ENCODE data around the gene ATRX.
"Not testable (repeated sequence)": the region's sequence is repeated elsewhere in the genome, so short reads cannot be mapped to it uniquely, and the experiment has no call there.

The ATRX gene

GRCh38 chrX:77595848-77596247 lies 190.2 kb downstream of the ATRX start:
- Histone ChIP-seq H3K9ac (no peak overlapping the region), H3K9me3 (no peaks in the 10 kb centered on the region), H3K27ac (no peak overlapping the region), H4K20me1 (peaks cover 29% of the 10 kb centered on the region; the same call in 1 of the 2 replicates), H3K4me3 (no peak overlapping the region), H3K4me2 (no peak overlapping the region), H3K36me3 (peaks cover 40% of the 10 kb centered on the region), H3K27me3 (peaks cover 76% of the 10 kb centered on the region), H3K4me1 (no peaks in the 10 kb centered on the region)
- no peak for TF ChIP-seq Cebpa-rat (IDR thresholded peaks at IDR 0.05)

GRCh38 chrX:77572322-77572721 lies 213.7 kb downstream of the ATRX start:
- no peak for TF ChIP-seq Cebpa-rat (IDR thresholded peaks at IDR 0.05)
- H3K36me3 ChIP-seq: peaks cover 22% of the 10 kb centered on the region
- H3K27me3 ChIP-seq: peaks cover 26% of the 10 kb centered on the region
- no peaks in the 10 kb centered on the region; the same call in 1 of the 2 replicates for H4K20me1 ChIP-seq
- H3K9me3 ChIP-seq: peaks cover 11% of the 10 kb centered on the region
- no peak overlapping the region for H3K4me2 ChIP-seq
- H3K4me3 ChIP-seq: no peak overlapping the region
- H3K9ac ChIP-seq: no peak overlapping the region
- no peak overlapping the region for H3K27ac ChIP-seq
- H3K4me1 ChIP-seq: no peaks in the 10 kb centered on the region

- no peak overlapping the region for H3K27ac ChIP-seq
- peaks cover 41% of the 10 kb centered on the region for H3K27me3 ChIP-seq
- H3K4me1 ChIP-seq: no peaks in the 10 kb centered on the region
- H4K20me1 ChIP-seq: no peaks in the 10 kb centered on the region; the same call in 1 of the 2 replicates
- peaks cover 22% of the 10 kb centered on the region for H3K9me3 ChIP-seq
- H3K4me3 ChIP-seq: no peak overlapping the region
- H3K9ac ChIP-seq: no peak overlapping the region
- H3K4me2 ChIP-seq: no peak overlapping the region
- peaks cover 39% of the 10 kb centered on the region for H3K36me3 ChIP-seq
- TF ChIP-seq Cebpa-rat (IDR thresholded peaks at IDR 0.05): no peak
Observed at GRCh38 chrX:77565278-77565677, 220.7 kb downstream of the ATRX start.

- Histone ChIP-seq H3K36me3 (peaks cover 35% of the 10 kb centered on the region), H3K4me1 (no peaks in the 10 kb centered on the region), H3K9ac (no peak overlapping the region), H3K27me3 (peaks cover 36% of the 10 kb centered on the region), H3K27ac (no peak overlapping the region), H4K20me1 (no peaks in the 10 kb centered on the region; the same call in 1 of the 2 replicates), H3K4me3 (no peak overlapping the region), H3K4me2 (no peak overlapping the region), H3K9me3 (peaks cover 22% of the 10 kb centered on the region)
- no peak for TF ChIP-seq Cebpa-rat (IDR thresholded peaks at IDR 0.05)
Observed at GRCh38 chrX:77564823-77565222, 221.2 kb downstream of the ATRX start.

- Histone ChIP-seq H3K4me1 (no peaks in the 10 kb centered on the region), H4K20me1 (no peaks in the 10 kb centered on the region), H3K4me2 (no peak overlapping the region), H3K9me3 (peaks cover 3% of the 10 kb centered on the region), H3K36me3 (peaks cover 33% of the 10 kb centered on the region), H3K27ac (no peak overlapping the region), H3K27me3 (peaks cover 27% of the 10 kb centered on the region), H3K9ac (no peak overlapping the region), H3K4me3 (no peak overlapping the region)
- TF ChIP-seq Cebpa-rat (IDR thresholded peaks at IDR 0.05): no peak
Observed at GRCh38 chrX:77561372-77561771, 224.6 kb downstream of the ATRX start.

- H3K4me1 ChIP-seq: no peaks in the 10 kb centered on the region
- H3K36me3 ChIP-seq: peaks cover 19% of the 10 kb centered on the region; the same call in 1 of the 2 replicates
- H3K9me3 ChIP-seq: 0 out of 2 replicates have a peak, but pooled peaks cover 5% of the 10 kb centered on the region
- H3K27ac ChIP-seq: no peak overlapping the region
- no peak overlapping the region for H3K4me2 ChIP-seq
- H3K27me3 ChIP-seq: peaks cover 30% of the 10 kb centered on the region
- H4K20me1 ChIP-seq: 0 out of 2 replicates have a peak, but pooled peaks cover 5% of the 10 kb centered on the region
- H3K9ac ChIP-seq: no peak overlapping the region
- H3K4me3 ChIP-seq: no peak overlapping the region
- no peak for TF ChIP-seq Cebpa-rat (IDR thresholded peaks at IDR 0.05)
Observed at GRCh38 chrX:77556276-77556675, 229.7 kb downstream of the ATRX start.

GRCh38 chrX:77548751-77549150 lies 237.3 kb downstream of the ATRX start:
- Histone ChIP-seq H4K20me1 (no peaks in the 10 kb centered on the region), H3K27ac (no peak overlapping the region), H3K36me3 (peaks cover 15% of the 10 kb centered on the region), H3K9me3 (peaks cover 13% of the 10 kb centered on the region), H3K4me3 (no peak overlapping the region), H3K27me3 (peaks cover 42% of the 10 kb centered on the region), H3K4me1 (no peaks in the 10 kb centered on the region), H3K4me2 (no peak overlapping the region), H3K9ac (no peak overlapping the region)
- no peak for TF ChIP-seq Cebpa-rat (IDR thresholded peaks at IDR 0.05)

- not testable (repeated sequence) for H3K4me1 ChIP-seq, H3K4me2 ChIP-seq, H4K20me1 ChIP-seq, H3K4me3 ChIP-seq, H3K27ac ChIP-seq, H3K9ac ChIP-seq
- Histone ChIP-seq H3K36me3 (peaks cover 30% of the 10 kb centered on the region; the same call in 1 of the 2 replicates), H3K27me3 (peaks cover 19% of the 10 kb centered on the region; the same call in 1 of the 2 replicates), H3K9me3 (peaks cover 54% of the 10 kb centered on the region)
Observed at GRCh38 chrX:77539778-77540177, 246.2 kb downstream of the ATRX start.

GRCh38 chrX:77531261-77531660 lies 254.8 kb downstream of the ATRX start:
- H3K9ac ChIP-seq, H3K27ac ChIP-seq, H3K4me1 ChIP-seq, H3K4me3 ChIP-seq, H3K4me2 ChIP-seq: not testable (repeated sequence)
- Histone ChIP-seq H3K36me3 (peaks cover 30% of the 10 kb centered on the region), H3K27me3 (peaks cover 75% of the 10 kb centered on the region), H4K20me1 (0 out of 2 replicates have a peak, but pooled peaks cover 28% of the 10 kb centered on the region), H3K9me3 (peaks cover 29% of the 10 kb centered on the region)

GRCh38 chrX:77528034-77528433 lies 258.0 kb downstream of the ATRX start:
- peaks cover 29% of the 10 kb centered on the region for H3K36me3 ChIP-seq
- H3K9me3 ChIP-seq: peaks cover 23% of the 10 kb centered on the region
- no peak overlapping the region for H3K27ac ChIP-seq
- no peak overlapping the region for H3K4me2 ChIP-seq
- H3K27me3 ChIP-seq: peaks cover 68% of the 10 kb centered on the region
- H3K4me3 ChIP-seq: no peak overlapping the region
- no peak overlapping the region for H3K9ac ChIP-seq
- no peaks in the 10 kb centered on the region for H3K4me1 ChIP-seq
- 0 out of 2 replicates have a peak, but pooled peaks cover 28% of the 10 kb centered on the region for H4K20me1 ChIP-seq
- no peak for TF ChIP-seq Cebpa-rat (IDR thresholded peaks at IDR 0.05)
